Spleen (tissue), 11 donors: Measurements from ENCODE around the gene TRIO. TPM values are rescaled to one million over a fixed set of nuclear protein-coding genes. Genes with fewer than 3 reads are reported as not detected.

ENCODE experiments used
- DNase-seq: peaks from one replicate; pipeline ENCODE4 v3.0.0-alpha.2; 2020
- H3K27ac ChIP-seq, 8 donors: fragments of 200-600 bp; sonication (generic) in 7 of 8; 1 replicate in 4 of 8; 2 replicates in 4 of 8; pipeline versions ENCODE4 v1.5.0 to v1.8.0; 2016 to 2021; ENCODE audit warnings: inconsistent platforms in 4 of 8, mild to moderate bottlenecking in 4 of 8, moderate library complexity in 1 of 8
- H3K27me3 ChIP-seq, 7 donors: fragments of 200-600 bp; sonication (generic) in 6 of 7; replicated peaks in 1 of 7; 1 replicate in 4 of 7; 2 replicates in 3 of 7; pipeline versions ENCODE4 v1.5.0 to v1.8.0; 2016 to 2021; ENCODE audit warnings: inconsistent platforms in 3 of 7, mild to moderate bottlenecking in 1 of 7
- H3K36me3 ChIP-seq, 6 donors: fragments of 200-600 bp; sonication (generic) in 5 of 6; 1 replicate in 4 of 6; 2 replicates in 2 of 6; pipeline versions ENCODE4 v1.5.0 to v1.8.0; 2016 to 2021; ENCODE audit warnings: inconsistent platforms in 2 of 6
- H3K4me1 ChIP-seq, 6 donors: fragments of 200-600 bp; sonication (generic) in 5 of 6; 1 replicate in 3 of 6; 2 replicates in 3 of 6; pipeline versions ENCODE4 v1.5.0 to v1.8.0; 2016 to 2021; ENCODE audit warnings: inconsistent platforms in 3 of 6
- H3K4me3 ChIP-seq, 8 donors: fragments of 200-600 bp; sonication (generic) in 7 of 8; 1 replicate in 4 of 8; 2 replicates in 4 of 8; pipeline versions ENCODE4 v1.5.0 to v1.8.0; 2016 to 2021; ENCODE audit warnings: inconsistent platforms in 4 of 8, mild to moderate bottlenecking in 4 of 8, moderate library complexity in 2 of 8
- H3K9me3 ChIP-seq, 8 donors: fragments of 200-600 bp; sonication (generic) in 7 of 8; 1 replicate in 4 of 8; 2 replicates in 4 of 8; pipeline versions ENCODE4 v1.5.0 to v1.8.0; 2016 to 2021; ENCODE audit warnings: inconsistent platforms in 4 of 8
- POLR2A ChIP-seq, 3 donors: fragments of 450-650 bp; IDR thresholded peaks; one replicate each; pipeline ENCODE4 v1.5.1; 2017; ENCODE audit warnings: antibody characterized with exemption in 3 of 3, mild to moderate bottlenecking in 1 of 3
- POLR2AphosphoS5 ChIP-seq, 3 donors: sonication (generic); formaldehyde crosslinking; IDR thresholded peaks; one replicate each; pipeline ENCODE4 v1.5.1; 2017; ENCODE audit warnings: antibody characterized with exemption in 3 of 3
- WGBS, 5 donors: extraction: QIAGEN DNeasy Blood & Tissue Kit in 3 of 5; methylation state at CpG; one replicate each; pipeline versions ENCODE4 v1.1.5 to v1.1.7; 2013 to 2018; 5-methylcytosine and 5-hydroxymethylcytosine counted together
- intact Hi-C: fragments of 100-400 bp; cut with DNase I; formaldehyde crosslinking; loops from one replicate; pipeline ENCODE4 v1.15.0; 2023; ENCODE audit warnings: low total_unique reads
- polyA plus RNA-seq, 3 donors: library from polyadenylated mRNA; stranded (reverse); fragments of 200-250 nt; gene quantifications; one replicate each; pipeline ENCODE4 v1.2.1, GENCODE V29; 2013
- total RNA-seq, 7 donors: library from RNA; depleted of rRNA in 3 of 7; stranded (reverse); fragments of >200 nt in 3 of 7; fragmentation: NEBNext Ultra II Directional in 4 of 7; extraction: Animal tissue kit (Norgen Biotek cat#: 25700) in 4 of 7; gene quantifications; one replicate each; pipeline versions ENCODE4 v1.1.0 to v1.2.1, GENCODE V29; 2016 to 2021
- TF ChIP-seq, protein P1 (sequence below), 11 experiments: fragments of 200-600 bp in 7 of 11; fragments of 450-650 bp in 4 of 11; sonication (generic) in 4 of 11; IDR thresholded peaks in 8 of 11; conservative IDR thresholded peaks in 3 of 11; 1 replicate in 7 of 11; 2 replicates in 4 of 11; pipeline versions ENCODE4 v1.4.0 to v1.8.0; 2016 to 2021; ENCODE audit warnings: antibody characterized with exemption in 11 of 11, inconsistent platforms in 4 of 11, mild to moderate bottlenecking in 1 of 11
- donor health status: healthy with polysubstance abuse.
- donor health status: DM: no; HTN: no; CAD: no; lungs with moderate emphysema.
- donor health status: DM: no; HTN: no; CAD: no.
- donor health status: Bipolar disorder and iron deficiency.
- donor health status: healthy.
- donor health status: DM: no; HTN: no; CAD: no.
- donor health status: DM: yes; HTN: yes; CAD: no.

Gene TRIO
- total and polyA plus RNA-seq, 10 donors, result 21.5 to 280 (median 190) TPM

GRCh38 chr5:14332746-14333145, 189.6 kb downstream of the TRIO start:
- TF ChIP-seq POLR2AphosphoS5 (IDR thresholded peaks at IDR 0.05), result no peak
- H3K27me3 ChIP-seq, result no peaks in the 10 kb centered on the region
- no peak for DNase-seq
- H3K4me1 ChIP-seq, result peaks cover 10 to 61% (median 35%) of the 10 kb centered on the region in 6 donors
- H3K4me3 ChIP-seq, result no peak overlapping the region
- WGBS, 5 donors, result 94 to 98% (median 96%) methylated on average over 10 of the region's 10 CpGs
- peaks cover 0 to 53% (median 21%) of the 10 kb centered on the region in 6 donors for H3K36me3 ChIP-seq
- H3K27ac ChIP-seq, result no peak overlapping the region
- intact Hi-C loops, result no loop called here
- no peaks in the 10 kb centered on the region for H3K9me3 ChIP-seq

GRCh38 chr5:14337593-14337992, 194.5 kb downstream of the TRIO start:
- WGBS, 5 donors, result 89 to 95% (median 94%) methylated on average over 7 of the region's 7 CpGs
- no peak for DNase-seq
- Histone ChIP-seq H3K9me3 (no peaks in the 10 kb centered on the region), H3K4me3 (no peak overlapping the region), H3K4me1 (peaks cover 7 to 41% (median 23%) of the 10 kb centered on the region in 6 donors), H3K27ac (no peak overlapping the region), H3K27me3 (no peaks in the 10 kb centered on the region), H3K36me3 (peaks cover 0 to 77% (median 28%) of the 10 kb centered on the region in 6 donors)
- TF ChIP-seq POLR2A (IDR thresholded peaks at IDR 0.05) (no peak), POLR2AphosphoS5 (IDR thresholded peaks at IDR 0.05) (no peak)
- TF ChIP-seq, protein P1, sequence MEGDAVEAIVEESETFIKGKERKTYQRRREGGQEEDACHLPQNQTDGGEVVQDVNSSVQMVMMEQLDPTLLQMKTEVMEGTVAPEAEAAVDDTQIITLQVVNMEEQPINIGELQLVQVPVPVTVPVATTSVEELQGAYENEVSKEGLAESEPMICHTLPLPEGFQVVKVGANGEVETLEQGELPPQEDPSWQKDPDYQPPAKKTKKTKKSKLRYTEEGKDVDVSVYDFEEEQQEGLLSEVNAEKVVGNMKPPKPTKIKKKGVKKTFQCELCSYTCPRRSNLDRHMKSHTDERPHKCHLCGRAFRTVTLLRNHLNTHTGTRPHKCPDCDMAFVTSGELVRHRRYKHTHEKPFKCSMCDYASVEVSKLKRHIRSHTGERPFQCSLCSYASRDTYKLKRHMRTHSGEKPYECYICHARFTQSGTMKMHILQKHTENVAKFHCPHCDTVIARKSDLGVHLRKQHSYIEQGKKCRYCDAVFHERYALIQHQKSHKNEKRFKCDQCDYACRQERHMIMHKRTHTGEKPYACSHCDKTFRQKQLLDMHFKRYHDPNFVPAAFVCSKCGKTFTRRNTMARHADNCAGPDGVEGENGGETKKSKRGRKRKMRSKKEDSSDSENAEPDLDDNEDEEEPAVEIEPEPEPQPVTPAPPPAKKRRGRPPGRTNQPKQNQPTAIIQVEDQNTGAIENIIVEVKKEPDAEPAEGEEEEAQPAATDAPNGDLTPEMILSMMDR (IDR thresholded peaks at IDR 0.05 in 8 of 11, conservative IDR thresholded peaks at IDR 0.05 in 3 of 11), result no peak
- intact Hi-C loops, result no loop called here

- no peaks in the 10 kb centered on the region for H3K9me3 ChIP-seq
- H3K4me3 ChIP-seq, result no peak overlapping the region
- H3K4me1 ChIP-seq, result peaks cover 11 to 39% (median 33%) of the 10 kb centered on the region in 6 donors
- no peak for TF ChIP-seq POLR2A (IDR thresholded peaks at IDR 0.05)
- TF ChIP-seq, protein P1 (IDR thresholded peaks at IDR 0.05 in 8 of 11, conservative IDR thresholded peaks at IDR 0.05 in 3 of 11), result no peak
- TF ChIP-seq POLR2AphosphoS5 (IDR thresholded peaks at IDR 0.05), result no peak
- DNase-seq, result no peak
- intact Hi-C loops, result no loop called here
- H3K27ac ChIP-seq, result no peak overlapping the region
- WGBS, 5 donors, result 84 to 93% (median 90%) methylated on average over 11 of the region's 11 CpGs
- peaks cover 0 to 70% (median 25%) of the 10 kb centered on the region in 6 donors for H3K36me3 ChIP-seq
- no peaks in the 10 kb centered on the region for H3K27me3 ChIP-seq
These were observed 196.3 kb downstream of the TRIO start for GRCh38 chr5:14339468-14339867.

GRCh38 chr5:14341571-14342230, 198.6 kb downstream of the TRIO start:
- Histone ChIP-seq H3K4me3 (no peak overlapping the region), H3K4me1 (peaks cover 11 to 39% (median 33%) of the 10 kb centered on the region in 6 donors), H3K9me3 (no peaks in the 10 kb centered on the region), H3K27ac (peak overlapping the region in 5 of 8 donors; percentile 34 to 65 (median 53)), H3K36me3 (peaks cover 0 to 71% (median 18%) of the 10 kb centered on the region in 6 donors), H3K27me3 (no peaks in the 10 kb centered on the region)
- no peak for DNase-seq
- TF ChIP-seq POLR2A (IDR thresholded peaks at IDR 0.05), result no peak
- no peak for TF ChIP-seq POLR2AphosphoS5 (IDR thresholded peaks at IDR 0.05)
- TF ChIP-seq, protein P1 (IDR thresholded peaks at IDR 0.05 in 8 of 11, conservative IDR thresholded peaks at IDR 0.05 in 3 of 11), result no peak
- intact Hi-C loops, result no loop called here
- 55 to 73% (median 63%) methylated on average over 4 of the region's 4 CpGs for WGBS, 5 donors
